H1 (cell line): ENCODE results near the gene ZNF419.

ENCODE experiments used
- CEBPB ChIP-seq: IDR thresholded peaks from 2 replicates; pipeline ENCODE4 v1.6.1; 2012; ENCODE audit warnings: low read depth, low read length
- FOSL1 ChIP-seq: IDR thresholded peaks from 2 replicates; pipeline ENCODE4 v1.6.1; 2011; ENCODE audit warnings: mild to moderate bottlenecking, low read depth, low read length, moderate library complexity; ENCODE audit not compliant: insufficient read depth
- POLR2A ChIP-seq, 2 experiments: IDR thresholded peaks; 1 replicate in 1 of 2; 2 replicates in 1 of 2; pipeline ENCODE4 v1.6.1; 2011; ENCODE audit warnings: low read depth in 2 of 2, low read length in 2 of 2, mild to moderate bottlenecking in 2 of 2; ENCODE audit errors: control extremely low read depth in 1 of 2
- POU5F1 ChIP-seq: IDR thresholded peaks from 2 replicates; pipeline ENCODE4 v1.6.1; 2011; ENCODE audit warnings: low read depth, mild to moderate bottlenecking, low read length, moderate library complexity
- SP1 ChIP-seq: IDR thresholded peaks from 2 replicates; pipeline ENCODE4 v1.6.1; 2011; ENCODE audit warnings: low read depth, low read length
- SRF ChIP-seq: IDR thresholded peaks from 2 replicates; pipeline ENCODE4 v1.6.1; 2011; ENCODE audit warnings: mild to moderate bottlenecking, low read depth, low read length, moderate library complexity
- TF ChIP-seq, protein P1 (sequence below), 3 experiments: IDR thresholded peaks; 1 replicate in 2 of 3; 2 replicates in 1 of 3; pipeline versions ENCODE4 v1.5.1 to v1.6.1; 2011; ENCODE audit warnings: low read length in 3 of 3, mild to moderate bottlenecking in 3 of 3, inconsistent platforms in 2 of 3, low read depth in 1 of 3, moderate library complexity in 1 of 3; ENCODE audit not compliant: insufficient read depth in 1 of 3; ENCODE audit errors: control extremely low read depth in 1 of 3

DNA sequence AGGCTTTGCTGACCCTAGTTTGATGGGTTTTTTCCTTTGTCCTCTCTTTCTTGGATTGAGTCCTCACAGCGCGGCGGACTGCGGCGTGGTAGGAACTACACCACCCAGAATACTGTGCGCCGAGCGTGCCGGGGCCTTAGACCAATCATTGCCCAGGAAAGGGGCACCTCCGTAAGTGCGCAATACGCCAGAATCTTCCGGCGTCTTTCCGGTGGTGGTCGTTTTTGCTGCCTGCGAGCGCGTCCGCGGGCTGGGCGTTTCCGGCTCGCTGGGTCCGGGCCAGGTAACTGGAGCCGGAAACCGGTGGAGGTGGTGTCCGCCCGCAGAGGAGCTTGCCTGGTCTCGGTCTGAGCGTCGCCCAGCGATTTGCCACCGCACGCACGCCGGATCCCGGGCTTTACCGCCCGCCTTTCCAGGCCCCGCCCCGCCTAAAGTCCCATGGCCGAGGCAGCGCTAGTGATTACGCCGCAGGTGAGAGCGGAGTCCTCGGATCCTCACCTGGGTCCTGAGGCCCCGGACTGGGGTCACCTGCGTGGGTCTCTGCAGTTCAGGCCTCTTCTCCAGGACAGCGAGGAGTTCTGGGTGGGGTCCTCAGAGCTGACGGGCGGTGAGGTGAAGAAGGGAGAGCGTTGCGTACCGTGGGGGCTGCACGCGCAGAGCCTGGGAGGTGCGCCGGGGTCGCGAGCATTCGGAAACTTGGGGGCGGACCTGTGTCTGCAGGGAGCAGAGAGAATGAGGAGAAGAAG is 39.8 kb downstream of the ZNF419 start, which contains the start of gene ZNF549:
- TF ChIP-seq, protein P1, sequence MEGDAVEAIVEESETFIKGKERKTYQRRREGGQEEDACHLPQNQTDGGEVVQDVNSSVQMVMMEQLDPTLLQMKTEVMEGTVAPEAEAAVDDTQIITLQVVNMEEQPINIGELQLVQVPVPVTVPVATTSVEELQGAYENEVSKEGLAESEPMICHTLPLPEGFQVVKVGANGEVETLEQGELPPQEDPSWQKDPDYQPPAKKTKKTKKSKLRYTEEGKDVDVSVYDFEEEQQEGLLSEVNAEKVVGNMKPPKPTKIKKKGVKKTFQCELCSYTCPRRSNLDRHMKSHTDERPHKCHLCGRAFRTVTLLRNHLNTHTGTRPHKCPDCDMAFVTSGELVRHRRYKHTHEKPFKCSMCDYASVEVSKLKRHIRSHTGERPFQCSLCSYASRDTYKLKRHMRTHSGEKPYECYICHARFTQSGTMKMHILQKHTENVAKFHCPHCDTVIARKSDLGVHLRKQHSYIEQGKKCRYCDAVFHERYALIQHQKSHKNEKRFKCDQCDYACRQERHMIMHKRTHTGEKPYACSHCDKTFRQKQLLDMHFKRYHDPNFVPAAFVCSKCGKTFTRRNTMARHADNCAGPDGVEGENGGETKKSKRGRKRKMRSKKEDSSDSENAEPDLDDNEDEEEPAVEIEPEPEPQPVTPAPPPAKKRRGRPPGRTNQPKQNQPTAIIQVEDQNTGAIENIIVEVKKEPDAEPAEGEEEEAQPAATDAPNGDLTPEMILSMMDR (IDR thresholded peaks at IDR 0.05; ENCODE audit: control extremely low read depth in 1 of 3, insufficient read depth in 1 of 3, low read depth in 1 of 3, low read length in 3 of 3): no peak
- TF ChIP-seq CEBPB (peak; percentile 19; the same call in 1 of the 2 replicates), POLR2A (IDR thresholded peaks at IDR 0.05; ENCODE audit: control extremely low read depth in 1 of 2, low read depth in 2 of 2, low read length in 2 of 2) (no peak), SP1 (no peak), FOSL1 (no peak), SRF (0 out of 2 replicates have a peak, but pooled peaks have one; percentile 30), POU5F1 (no peak)
